Fibroblast of villous mesenchyme (primary cell): ENCODE results near the gene EXOC4. TPM values are rescaled to one million over a fixed set of nuclear protein-coding genes. Genes with fewer than 3 reads are reported as not detected.
A peak's percentile ranks its signal among the peaks of the same experiment; 100 is the strongest.

ENCODE experiments used
- DNase-seq: peaks from one replicate; pipeline ENCODE4 v3.0.0-alpha.2; 2010; ENCODE audit warnings: low read depth
- H3K4me3 ChIP-seq: 2 replicates; pipeline ENCODE4 v1.5.1; 2011; ENCODE audit warnings: low read depth, mild to moderate bottlenecking, low read length
- CTCF ChIP-seq: IDR thresholded peaks from 2 replicates; pipeline ENCODE4 v1.5.1; 2012; ENCODE audit warnings: low read depth, mild to moderate bottlenecking, low read length; ENCODE audit not compliant: insufficient read depth
- total RNA-seq: library from RNA; depleted of rRNA; stranded (reverse); fragments of >200 nt; gene quantifications from 2 replicates; pipeline ENCODE4 v1.2.3, GENCODE V29; 2012

EXOC4 gene
- total RNA-seq, 1 donor = 106 TPM

- H3K4me3 ChIP-seq = no peak overlapping the region
- DNase-seq = peak; percentile 94
- no peak for TF ChIP-seq CTCF
Observed at GRCh38 chr7:133355325-133355708, 102.4 kb downstream of the EXOC4 start.

- peak; percentile 85 for DNase-seq
Observed at GRCh38 chr7:133355822-133356221, 102.9 kb downstream of the EXOC4 start.

GRCh38 chr7:133358708-133359107, 105.8 kb downstream of the EXOC4 start:
- no peak for TF ChIP-seq CTCF
- DNase-seq = peak; percentile 57
- no peak overlapping the region for H3K4me3 ChIP-seq

More at GRCh38 chr7:133355822-133356221, 102.9 kb downstream of the EXOC4 start:
- H3K4me3 ChIP-seq = no peak overlapping the region
- no peak for TF ChIP-seq CTCF

GRCh38 chr7:133359449-133359848, 106.6 kb downstream of the EXOC4 start:
- DNase-seq = peak; percentile 11
- no peak overlapping the region for H3K4me3 ChIP-seq
- TF ChIP-seq CTCF = no peak

- no peak for DNase-seq
- TF ChIP-seq CTCF = no peak
- H3K4me3 ChIP-seq = no peak overlapping the region
Observed at GRCh38 chr7:133360201-133360600, 107.3 kb downstream of the EXOC4 start.

- DNase-seq = no peak
- H3K4me3 ChIP-seq = no peak overlapping the region
- TF ChIP-seq CTCF = no peak
Observed at GRCh38 chr7:133361806-133362205, 108.9 kb downstream of the EXOC4 start.

- no peak overlapping the region for H3K4me3 ChIP-seq
- no peak for DNase-seq
- no peak for TF ChIP-seq CTCF
Observed at GRCh38 chr7:133364959-133365690, 112.2 kb downstream of the EXOC4 start.
